Ishikawa (cell line): Measurements from ENCODE around the gene CADPS.

Experiments
- CEBPB ChIP-seq: IDR thresholded peaks from 2 replicates; pipeline ENCODE4 v1.6.1; 2012
- CREB1 ChIP-seq: IDR thresholded peaks from 2 replicates; pipeline ENCODE4 v1.6.1; 2012; ENCODE audit warnings: low read depth
- EGR1 ChIP-seq: IDR thresholded peaks from 2 replicates; pipeline ENCODE4 v1.6.1; 2012
- EP300 ChIP-seq: IDR thresholded peaks from 2 replicates; pipeline ENCODE4 v1.6.1; 2012; ENCODE audit warnings: borderline replicate concordance
- FOXM1 ChIP-seq: IDR thresholded peaks from 2 replicates; pipeline ENCODE4 v1.6.1; 2012; ENCODE audit warnings: low read depth, borderline replicate concordance
- NFIC ChIP-seq: IDR thresholded peaks from 2 replicates; pipeline ENCODE4 v1.6.1; 2012
- RAD21 ChIP-seq: IDR thresholded peaks from 2 replicates; pipeline ENCODE4 v1.6.1; 2012; ENCODE audit warnings: low read depth
- TAF1 ChIP-seq: IDR thresholded peaks from 2 replicates; pipeline ENCODE4 v1.6.1; 2012; ENCODE audit warnings: low read depth, mild to moderate bottlenecking
- TCF12 ChIP-seq: IDR thresholded peaks from 2 replicates; pipeline ENCODE4 v1.6.1; 2012; ENCODE audit warnings: low read depth
- TEAD4 ChIP-seq: IDR thresholded peaks from 2 replicates; pipeline ENCODE4 v1.6.1; 2012
- YY1 ChIP-seq: IDR thresholded peaks from 2 replicates; pipeline ENCODE4 v1.6.1; 2012; ENCODE audit warnings: low read depth
- ZBTB7A ChIP-seq: IDR thresholded peaks from 2 replicates; pipeline ENCODE4 v1.6.1; 2012; ENCODE audit warnings: low read depth
- TF ChIP-seq, protein P1 (sequence below): IDR thresholded peaks from 2 replicates; pipeline ENCODE4 v1.6.1; 2012
- TF ChIP-seq, protein P2 (sequence below): IDR thresholded peaks from 2 replicates; pipeline ENCODE4 v1.6.1; 2012; ENCODE audit warnings: low read depth, mild to moderate bottlenecking
- TF ChIP-seq, protein P3 (sequence below): IDR thresholded peaks from 2 replicates; pipeline ENCODE4 v1.6.1; 2012

CADPS gene

DNA sequence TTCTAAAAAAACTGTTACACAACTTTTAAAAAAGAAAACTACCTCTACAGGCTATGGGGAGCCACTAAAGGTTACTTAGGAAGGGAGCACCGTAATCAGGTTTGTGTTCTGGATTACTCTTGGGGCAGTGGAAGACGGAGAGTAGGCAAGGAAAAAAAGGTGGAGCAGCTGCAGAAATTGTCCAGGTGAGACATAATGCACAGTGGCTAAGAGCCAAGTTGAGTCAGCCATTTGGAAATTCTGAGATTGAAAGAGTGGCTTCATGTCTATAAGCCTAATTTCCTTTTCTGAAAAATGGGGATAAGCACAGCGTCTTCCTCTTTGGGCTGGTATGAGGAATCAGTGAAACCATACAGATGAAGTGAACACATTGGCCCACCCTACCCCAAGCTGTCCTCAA, 195.2 kb downstream of the CADPS start:
- TF ChIP-seq NFIC (no peak), TEAD4 (no peak), EGR1 (no peak), CREB1 (no peak), TAF1 (no peak), ZBTB7A (no peak), CEBPB (no peak), FOXM1 (no peak), YY1 (no peak), TCF12 (no peak), RAD21 (no peak), EP300 (no peak)
- TF ChIP-seq, protein P1, sequence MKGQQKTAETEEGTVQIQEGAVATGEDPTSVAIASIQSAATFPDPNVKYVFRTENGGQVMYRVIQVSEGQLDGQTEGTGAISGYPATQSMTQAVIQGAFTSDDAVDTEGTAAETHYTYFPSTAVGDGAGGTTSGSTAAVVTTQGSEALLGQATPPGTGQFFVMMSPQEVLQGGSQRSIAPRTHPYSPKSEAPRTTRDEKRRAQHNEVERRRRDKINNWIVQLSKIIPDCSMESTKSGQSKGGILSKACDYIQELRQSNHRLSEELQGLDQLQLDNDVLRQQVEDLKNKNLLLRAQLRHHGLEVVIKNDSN, result no peak
- TF ChIP-seq, protein P2, sequence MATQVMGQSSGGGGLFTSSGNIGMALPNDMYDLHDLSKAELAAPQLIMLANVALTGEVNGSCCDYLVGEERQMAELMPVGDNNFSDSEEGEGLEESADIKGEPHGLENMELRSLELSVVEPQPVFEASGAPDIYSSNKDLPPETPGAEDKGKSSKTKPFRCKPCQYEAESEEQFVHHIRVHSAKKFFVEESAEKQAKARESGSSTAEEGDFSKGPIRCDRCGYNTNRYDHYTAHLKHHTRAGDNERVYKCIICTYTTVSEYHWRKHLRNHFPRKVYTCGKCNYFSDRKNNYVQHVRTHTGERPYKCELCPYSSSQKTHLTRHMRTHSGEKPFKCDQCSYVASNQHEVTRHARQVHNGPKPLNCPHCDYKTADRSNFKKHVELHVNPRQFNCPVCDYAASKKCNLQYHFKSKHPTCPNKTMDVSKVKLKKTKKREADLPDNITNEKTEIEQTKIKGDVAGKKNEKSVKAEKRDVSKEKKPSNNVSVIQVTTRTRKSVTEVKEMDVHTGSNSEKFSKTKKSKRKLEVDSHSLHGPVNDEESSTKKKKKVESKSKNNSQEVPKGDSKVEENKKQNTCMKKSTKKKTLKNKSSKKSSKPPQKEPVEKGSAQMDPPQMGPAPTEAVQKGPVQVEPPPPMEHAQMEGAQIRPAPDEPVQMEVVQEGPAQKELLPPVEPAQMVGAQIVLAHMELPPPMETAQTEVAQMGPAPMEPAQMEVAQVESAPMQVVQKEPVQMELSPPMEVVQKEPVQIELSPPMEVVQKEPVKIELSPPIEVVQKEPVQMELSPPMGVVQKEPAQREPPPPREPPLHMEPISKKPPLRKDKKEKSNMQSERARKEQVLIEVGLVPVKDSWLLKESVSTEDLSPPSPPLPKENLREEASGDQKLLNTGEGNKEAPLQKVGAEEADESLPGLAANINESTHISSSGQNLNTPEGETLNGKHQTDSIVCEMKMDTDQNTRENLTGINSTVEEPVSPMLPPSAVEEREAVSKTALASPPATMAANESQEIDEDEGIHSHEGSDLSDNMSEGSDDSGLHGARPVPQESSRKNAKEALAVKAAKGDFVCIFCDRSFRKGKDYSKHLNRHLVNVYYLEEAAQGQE, result no peak

DNA sequence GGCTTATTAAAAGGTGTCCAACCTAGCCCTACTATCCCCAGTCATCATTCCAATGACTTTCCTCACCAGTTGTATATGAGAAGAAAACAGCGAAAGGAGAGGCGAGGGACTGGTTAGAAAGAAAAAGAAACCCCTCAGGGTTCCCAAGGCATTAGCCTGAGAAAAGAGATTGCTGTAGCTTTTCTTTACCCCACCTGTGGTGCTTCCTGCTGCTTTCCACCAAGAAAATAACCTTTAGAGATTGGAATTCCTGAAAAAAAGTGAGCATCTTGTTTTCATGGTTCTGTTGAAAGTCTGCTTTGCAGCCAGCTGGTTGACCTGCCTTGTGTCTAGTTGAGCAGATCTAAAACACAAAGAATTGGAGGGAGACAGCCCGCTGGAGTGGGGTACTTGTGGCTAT, 196.4 kb downstream of the CADPS start:
- no peak for TF ChIP-seq EP300
- TF ChIP-seq NFIC, result no peak
- TF ChIP-seq, protein P1, result no peak
- TF ChIP-seq CREB1, result no peak
- no peak for TF ChIP-seq YY1
- TF ChIP-seq, protein P2, result no peak
- no peak for TF ChIP-seq EGR1
- TF ChIP-seq, protein P3, sequence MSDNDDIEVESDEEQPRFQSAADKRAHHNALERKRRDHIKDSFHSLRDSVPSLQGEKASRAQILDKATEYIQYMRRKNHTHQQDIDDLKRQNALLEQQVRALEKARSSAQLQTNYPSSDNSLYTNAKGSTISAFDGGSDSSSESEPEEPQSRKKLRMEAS, result no peak
- no peak for TF ChIP-seq CEBPB
- TF ChIP-seq RAD21, result no peak
- TF ChIP-seq TEAD4, result no peak
- no peak for TF ChIP-seq TCF12

DNA sequence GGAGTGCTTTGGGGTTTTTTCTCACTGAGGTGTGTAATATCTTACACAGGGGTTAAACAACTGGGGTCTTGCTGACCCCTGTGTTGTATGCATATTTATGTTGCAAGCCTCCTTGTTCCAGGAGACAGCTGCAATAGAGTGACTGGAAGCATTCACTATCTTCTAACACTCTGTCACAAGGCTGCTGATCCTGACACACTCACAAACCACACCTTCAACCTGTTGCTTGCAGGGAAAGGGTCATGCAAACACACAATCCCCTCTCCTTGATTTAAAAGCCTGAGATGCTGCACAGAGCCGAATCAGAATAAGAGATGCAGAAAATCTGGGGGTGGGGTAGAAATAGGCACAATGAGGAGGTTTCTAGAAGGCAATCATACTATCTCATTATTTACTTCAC, 197.3 kb downstream of the CADPS start:
- TF ChIP-seq TEAD4, result no peak

DNA sequence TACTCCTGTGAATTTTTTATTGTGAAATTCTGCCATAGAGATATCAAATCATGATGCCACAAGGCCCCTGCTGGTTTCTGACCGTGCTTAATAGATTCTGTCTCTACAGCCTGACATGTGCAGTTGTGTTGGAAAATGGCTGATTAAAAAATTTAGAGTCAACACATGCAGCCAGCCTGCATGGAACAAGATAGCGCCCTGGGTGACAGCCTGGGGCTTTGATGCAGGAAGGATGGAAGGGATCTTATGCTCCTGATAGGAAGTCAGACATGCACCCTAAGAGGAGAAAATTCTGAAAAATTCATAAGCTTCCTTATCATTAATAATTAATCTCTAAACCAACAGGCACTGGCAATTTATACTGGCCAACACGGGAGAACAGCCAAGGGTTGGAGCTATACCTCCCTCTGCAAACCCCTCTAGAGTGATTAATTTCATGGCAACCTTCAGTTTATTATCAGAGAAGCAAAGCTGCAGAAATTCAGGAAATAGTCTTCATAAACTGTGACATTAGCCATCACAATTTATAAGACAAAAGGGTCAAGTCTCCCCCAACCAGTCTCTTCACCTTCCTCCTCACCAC, 198.4 kb downstream of the CADPS start:
- TF ChIP-seq ZBTB7A (no peak), YY1 (no peak), EP300 (no peak), TEAD4 (no peak), RAD21 (no peak), TAF1 (no peak), TCF12 (no peak), FOXM1 (no peak), CEBPB (no peak), CREB1 (no peak), NFIC (no peak), EGR1 (no peak)
- TF ChIP-seq, protein P2, result no peak
- TF ChIP-seq, protein P1, result no peak
- TF ChIP-seq, protein P3, result no peak
